SK-N-MC (cell line): ENCODE results near the gene TNN.

Experiments
- DNase-seq: peaks from one replicate; pipeline ENCODE4 v3.0.0-alpha.2; 2011; ENCODE audit warnings: low read depth, low spot score
- H3K27ac ChIP-seq: fragments of 200-600 bp; sonication (generic); 2 replicates; pipeline ENCODE4 v1.5.1; 2016; ENCODE audit warnings: mixed run types
- H3K36me3 ChIP-seq: fragments of 200-600 bp; sonication (generic); 2 replicates; pipeline ENCODE4 v1.6.1; 2017; ENCODE audit warnings: antibody characterized with exemption, low read length, mixed read lengths; ENCODE audit not compliant: insufficient read depth
- H3K4me3 ChIP-seq: fragments of 200-600 bp; sonication (generic); 2 replicates; pipeline ENCODE4 v1.5.1; 2016
- H3K9ac ChIP-seq: fragments of 200-600 bp; sonication (generic); 2 replicates; pipeline ENCODE4 v1.8.0; 2017; ENCODE audit warnings: mixed run types, mixed read lengths; ENCODE audit not compliant: insufficient read length
- H3K9me3 ChIP-seq: fragments of 200-600 bp; sonication (generic); 2 replicates; pipeline ENCODE4 v1.6.1; 2017; ENCODE audit warnings: low read depth, mild to moderate bottlenecking, antibody characterized with exemption, low read length, moderate library complexity, mixed read lengths
- EZH2 ChIP-seq: fragments of 200-600 bp; sonication (generic); IDR thresholded peaks from one replicate; pipeline ENCODE4 v1.6.1; 2017; ENCODE audit warnings: antibody characterized with exemption
- FOXP2 ChIP-seq: optimal IDR thresholded peaks from 2 replicates; pipeline ENCODE3; 2011; ENCODE audit warnings: mild to moderate bottlenecking, moderate library complexity; ENCODE audit not compliant: insufficient read depth; ENCODE audit errors: extremely low read length, control extremely low read depth
- POLR2AphosphoS5 ChIP-seq: IDR thresholded peaks from 2 replicates; pipeline ENCODE4 v1.6.1; 2012; ENCODE audit warnings: mild to moderate bottlenecking, low read depth, low read length, borderline replicate concordance

TNN gene

GRCh38 chr1:175186433-175187160 lies 119.0 kb downstream of the TNN start:
- Histone ChIP-seq H3K9me3 (no peaks in the 10 kb centered on the region), H3K27ac (no peak overlapping the region), H3K9ac (no peak overlapping the region), H3K36me3 (no peaks in the 10 kb centered on the region), H3K4me3 (no peak overlapping the region)
- no peak for DNase-seq
- no peak for TF ChIP-seq EZH2
- TF ChIP-seq FOXP2: no peak
- no peak for TF ChIP-seq POLR2AphosphoS5

GRCh38 chr1:175188936-175189335 lies 121.3 kb downstream of the TNN start:
- Histone ChIP-seq H3K27ac (no peak overlapping the region), H3K9ac (no peak overlapping the region), H3K36me3 (no peaks in the 10 kb centered on the region), H3K9me3 (no peaks in the 10 kb centered on the region), H3K4me3 (no peak overlapping the region)
- DNase-seq: no peak
- no peak for TF ChIP-seq FOXP2
- no peak for TF ChIP-seq POLR2AphosphoS5
- TF ChIP-seq EZH2: no peak

- no peak overlapping the region for H3K27ac ChIP-seq
- DNase-seq: no peak
- TF ChIP-seq POLR2AphosphoS5 (no peak), EZH2 (no peak), FOXP2 (no peak)
- H3K4me3 ChIP-seq: peak overlapping the region; percentile 78
- H3K9ac ChIP-seq: no peak overlapping the region
- H3K36me3 ChIP-seq: no peaks in the 10 kb centered on the region
- no peaks in the 10 kb centered on the region for H3K9me3 ChIP-seq
Measured at GRCh38 chr1:175191659-175192058, 124.0 kb downstream of the TNN start.

- H3K4me3 ChIP-seq: peak overlapping the region; percentile 78
- H3K27ac ChIP-seq: no peak overlapping the region
- H3K9me3 ChIP-seq: no peaks in the 10 kb centered on the region
- DNase-seq: no peak
- no peak for TF ChIP-seq FOXP2
- no peak for TF ChIP-seq POLR2AphosphoS5
- no peak for TF ChIP-seq EZH2
- no peaks in the 10 kb centered on the region for H3K36me3 ChIP-seq
- H3K9ac ChIP-seq: peak overlapping the region; percentile 45
Measured at GRCh38 chr1:175192111-175192629, 124.5 kb downstream of the TNN start.

GRCh38 chr1:175192630-175193526 lies 125.2 kb downstream of the TNN start, which contains the start of gene KIAA0040:
TSS of gene KIAA0040 (minus strand) at chr1:175192776. CDS start at chr1:175161013, 31,763 bp downstream.
- Histone ChIP-seq H3K4me3 (peak within 1 kb of the TSS; percentile 78), H3K9ac (peak within 1 kb of the TSS; percentile 45), H3K27ac (no peak within 1 kb of the TSS), H3K36me3 (no peaks in the 10 kb centered on the region), H3K9me3 (no peaks in the 10 kb centered on the region)
- no peak for DNase-seq
- TF ChIP-seq FOXP2 (no peak), POLR2AphosphoS5 (no peak), EZH2 (no peak)

GRCh38 chr1:175193527-175193910 lies 125.9 kb downstream of the TNN start:
- Histone ChIP-seq H3K9ac (no peak overlapping the region), H3K4me3 (no peak overlapping the region), H3K27ac (no peak overlapping the region), H3K9me3 (no peaks in the 10 kb centered on the region), H3K36me3 (no peaks in the 10 kb centered on the region)
- DNase-seq: no peak
- TF ChIP-seq EZH2 (no peak), POLR2AphosphoS5 (no peak), FOXP2 (no peak)

- Histone ChIP-seq H3K27ac (no peak overlapping the region), H3K9me3 (no peaks in the 10 kb centered on the region), H3K9ac (no peak overlapping the region), H3K4me3 (no peak overlapping the region), H3K36me3 (no peaks in the 10 kb centered on the region)
- no peak for DNase-seq
- TF ChIP-seq POLR2AphosphoS5: no peak
- no peak for TF ChIP-seq EZH2
- no peak for TF ChIP-seq FOXP2
Measured at GRCh38 chr1:175195281-175195680, 127.6 kb downstream of the TNN start.

GRCh38 chr1:175195798-175196197 lies 128.2 kb downstream of the TNN start:
- TF ChIP-seq FOXP2 (no peak), EZH2 (no peak), POLR2AphosphoS5 (no peak)
- DNase-seq: no peak
- Histone ChIP-seq H3K27ac (no peak overlapping the region), H3K9me3 (no peaks in the 10 kb centered on the region), H3K9ac (no peak overlapping the region), H3K36me3 (no peaks in the 10 kb centered on the region), H3K4me3 (no peak overlapping the region)
